Cardiac muscle cell (in vitro differentiated cells and primary cell): Measurements from ENCODE around the gene CKM. TPM values are rescaled to one million over a fixed set of nuclear protein-coding genes. Genes with fewer than 3 reads are reported as not detected.
"Not testable (repeated sequence)": the region's sequence is repeated elsewhere in the genome, so short reads cannot be mapped to it uniquely, and the experiment has no call there.

ENCODE experiments used
- DNase-seq, 2 donors: peaks; one replicate each; pipeline versions ENCODE4 v3.0.0 to v3.0.0-alpha.2; 2010 to 2017; ENCODE audit warnings: low read depth in 1 of 2, low spot score in 1 of 2
- H3K27ac ChIP-seq: fragments of 200-600 bp; sonication (generic); 2 replicates; pipeline ENCODE4 v1.5.1; 2016
- H3K27me3 ChIP-seq: fragments of 200-600 bp; sonication (generic); 2 replicates; pipeline ENCODE4 v1.6.0; 2016; ENCODE audit warnings: control low read depth
- H3K36me3 ChIP-seq: fragments of 200-600 bp; sonication (generic); 2 replicates; pipeline ENCODE4 v1.5.1; 2016; ENCODE audit warnings: control low read depth
- H3K4me1 ChIP-seq: fragments of 200-600 bp; sonication (generic); 2 replicates; pipeline ENCODE4 v1.8.1; 2017; ENCODE audit warnings: low read depth, mild to moderate bottlenecking, mixed run types
- H3K4me3 ChIP-seq: fragments of 200-600 bp; sonication (generic); 2 replicates; pipeline ENCODE4 v1.5.1; 2016; ENCODE audit warnings: mild to moderate bottlenecking
- H3K9me3 ChIP-seq: fragments of 200-600 bp; sonication (generic); 2 replicates; pipeline ENCODE4 v1.5.1; 2017; ENCODE audit warnings: low read depth, mild to moderate bottlenecking, control low read depth
- polyA plus RNA-seq: library from polyadenylated mRNA; unstranded; fragments of >200 nt; fragmentation: Nextera tagmentation; extraction: Ambion mirVana; gene quantifications from 2 replicates; pipeline ENCODE4 v1.2.1, GENCODE V29; 2016
- total RNA-seq: library from RNA; depleted of rRNA; stranded (reverse); fragments of >200 nt; gene quantifications from 2 replicates; pipeline ENCODE4 v1.2.3, GENCODE V29; 2016
- TF ChIP-seq, protein P1 (sequence below): IDR thresholded peaks from 2 replicates; pipeline ENCODE4 v1.5.1; 2012; ENCODE audit warnings: low read depth, mild to moderate bottlenecking, low read length

CKM gene
- total and polyA plus RNA-seq, 2 experiments from 2014 or later: 406 to 529 TPM

- Histone ChIP-seq H3K4me1 (no peaks in the 10 kb centered on the region), H3K9me3 (no peaks in the 10 kb centered on the region), H3K36me3 (peaks cover 35% of the 10 kb centered on the region), H3K27me3 (no peaks in the 10 kb centered on the region), H3K27ac (no peak overlapping the region), H3K4me3 (no peak overlapping the region)
- TF ChIP-seq, protein P1, sequence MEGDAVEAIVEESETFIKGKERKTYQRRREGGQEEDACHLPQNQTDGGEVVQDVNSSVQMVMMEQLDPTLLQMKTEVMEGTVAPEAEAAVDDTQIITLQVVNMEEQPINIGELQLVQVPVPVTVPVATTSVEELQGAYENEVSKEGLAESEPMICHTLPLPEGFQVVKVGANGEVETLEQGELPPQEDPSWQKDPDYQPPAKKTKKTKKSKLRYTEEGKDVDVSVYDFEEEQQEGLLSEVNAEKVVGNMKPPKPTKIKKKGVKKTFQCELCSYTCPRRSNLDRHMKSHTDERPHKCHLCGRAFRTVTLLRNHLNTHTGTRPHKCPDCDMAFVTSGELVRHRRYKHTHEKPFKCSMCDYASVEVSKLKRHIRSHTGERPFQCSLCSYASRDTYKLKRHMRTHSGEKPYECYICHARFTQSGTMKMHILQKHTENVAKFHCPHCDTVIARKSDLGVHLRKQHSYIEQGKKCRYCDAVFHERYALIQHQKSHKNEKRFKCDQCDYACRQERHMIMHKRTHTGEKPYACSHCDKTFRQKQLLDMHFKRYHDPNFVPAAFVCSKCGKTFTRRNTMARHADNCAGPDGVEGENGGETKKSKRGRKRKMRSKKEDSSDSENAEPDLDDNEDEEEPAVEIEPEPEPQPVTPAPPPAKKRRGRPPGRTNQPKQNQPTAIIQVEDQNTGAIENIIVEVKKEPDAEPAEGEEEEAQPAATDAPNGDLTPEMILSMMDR: no peak
- DNase-seq: no peak
Observed at GRCh38 chr19:45273521-45273855, 49.2 kb downstream of the CKM start.

DNA sequence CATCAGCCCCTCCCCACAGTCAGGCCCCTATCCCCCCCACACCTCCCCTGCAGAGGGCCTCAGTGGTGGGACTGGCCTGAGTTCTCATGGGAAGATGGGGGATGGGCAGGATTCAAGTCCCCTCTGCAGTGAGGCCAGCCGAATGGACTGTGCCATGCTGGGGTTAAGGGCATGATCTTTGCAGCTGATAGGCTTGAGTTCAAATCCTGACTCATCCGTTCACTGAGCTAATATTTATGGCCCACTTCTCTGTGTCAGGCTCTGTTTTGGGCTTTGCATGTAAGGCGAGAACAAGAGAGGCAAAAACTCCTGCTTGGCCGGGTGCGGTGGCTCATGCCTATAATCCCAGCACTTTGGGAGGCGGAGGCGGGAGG lies 51.0 kb downstream of the CKM start:
- Histone ChIP-seq H3K27me3 (no peaks in the 10 kb centered on the region), H3K4me3 (no peak overlapping the region), H3K4me1 (no peaks in the 10 kb centered on the region), H3K36me3 (peaks cover 41% of the 10 kb centered on the region), H3K9me3 (no peaks in the 10 kb centered on the region), H3K27ac (no peak overlapping the region)
- TF ChIP-seq, protein P1: no peak
- DNase-seq: no peak

DNA sequence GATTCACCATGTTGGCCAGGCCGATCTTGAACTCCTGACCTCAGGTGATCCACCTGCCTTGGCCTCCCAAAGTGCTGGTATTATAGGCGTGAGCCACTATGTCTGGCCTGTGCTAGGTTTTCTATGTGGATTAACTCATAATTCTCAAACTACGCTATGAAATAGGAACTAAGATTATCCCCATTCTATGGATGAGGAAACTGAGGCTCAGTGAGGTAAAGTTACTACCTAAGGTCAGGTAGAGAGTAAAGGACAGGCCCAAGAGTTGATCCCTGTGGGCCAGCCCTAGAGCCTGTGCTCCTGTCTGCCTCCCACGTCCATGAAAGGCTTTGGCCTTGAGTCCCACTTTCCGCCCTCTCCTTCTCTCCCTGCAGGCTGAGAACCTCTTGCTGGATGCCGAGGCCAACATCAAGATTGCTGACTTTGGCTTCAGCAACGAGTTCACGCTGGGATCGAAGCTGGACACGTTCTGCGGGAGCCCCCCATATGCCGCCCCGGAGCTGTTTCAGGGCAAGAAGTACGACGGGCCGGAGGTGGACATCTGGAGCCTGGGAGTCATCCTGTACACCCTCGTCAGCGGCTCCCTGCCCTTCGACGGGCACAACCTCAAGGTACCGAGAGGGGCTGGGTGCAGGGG lies 51.5 kb downstream of the CKM start:
- no peaks in the 10 kb centered on the region for H3K27me3 ChIP-seq
- H3K27ac ChIP-seq: no peak overlapping the region
- H3K9me3 ChIP-seq: no peaks in the 10 kb centered on the region
- TF ChIP-seq, protein P1: no peak
- H3K36me3 ChIP-seq: peaks cover 41% of the 10 kb centered on the region
- no peaks in the 10 kb centered on the region for H3K4me1 ChIP-seq
- no peak overlapping the region for H3K4me3 ChIP-seq
- DNase-seq: no peak

- DNase-seq, H3K9me3 ChIP-seq, H3K4me1 ChIP-seq, H3K27me3 ChIP-seq, H3K27ac ChIP-seq, H3K4me3 ChIP-seq: not testable (repeated sequence)
- peaks cover 35% of the 10 kb centered on the region for H3K36me3 ChIP-seq
Observed at GRCh38 chr19:45269939-45270338, 52.7 kb downstream of the CKM start.

DNA sequence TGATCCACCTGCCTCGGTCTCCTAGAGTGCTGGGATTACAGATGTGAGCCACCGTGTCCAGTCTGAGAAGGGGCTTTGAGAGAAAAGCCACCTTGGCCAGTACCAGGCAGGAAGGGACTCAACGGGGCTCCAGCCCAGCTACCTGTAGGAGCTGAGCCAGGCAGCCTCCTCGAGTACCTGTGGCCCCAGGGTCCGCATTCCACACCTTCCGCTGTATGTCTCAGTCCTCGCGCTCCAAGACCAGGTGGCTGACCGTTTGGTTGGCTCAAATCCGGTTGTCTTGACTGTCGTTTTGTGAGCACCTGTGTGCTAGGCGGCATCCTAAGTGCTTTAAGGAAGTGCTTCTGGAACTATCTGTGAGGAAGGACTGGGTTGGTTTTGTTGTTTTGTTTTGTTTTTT lies 55.4 kb downstream of the CKM start:
- no peak for DNase-seq
- H3K36me3 ChIP-seq: peaks cover 29% of the 10 kb centered on the region
- TF ChIP-seq, protein P1: no peak
- H3K4me3 ChIP-seq: no peak overlapping the region
- no peaks in the 10 kb centered on the region for H3K27me3 ChIP-seq
- H3K27ac ChIP-seq: no peak overlapping the region
- no peaks in the 10 kb centered on the region for H3K4me1 ChIP-seq
- no peaks in the 10 kb centered on the region for H3K9me3 ChIP-seq

- Histone ChIP-seq H3K36me3 (peaks cover 16% of the 10 kb centered on the region), H3K27ac (no peak overlapping the region)
- TF ChIP-seq, protein P1: no peak
Observed at GRCh38 chr19:45265375-45265774, 57.3 kb downstream of the CKM start.

More at GRCh38 chr19:45265375-45265774, 57.3 kb downstream of the CKM start:
- H3K4me1 ChIP-seq: no peaks in the 10 kb centered on the region
- DNase-seq: no peak
- no peaks in the 10 kb centered on the region for H3K9me3 ChIP-seq
- H3K4me3 ChIP-seq: no peak overlapping the region
- H3K27me3 ChIP-seq: no peaks in the 10 kb centered on the region
